GM12801 (cell line): ENCODE measurements around the gene GTF3A.

ENCODE experiments used
- CTCF ChIP-seq: IDR thresholded peaks from one replicate; pipeline ENCODE4 v1.5.1; 2011; ENCODE audit warnings: control low read depth; ENCODE audit not compliant: insufficient read length; ENCODE audit errors: extremely low read depth

The GTF3A gene

DNA sequence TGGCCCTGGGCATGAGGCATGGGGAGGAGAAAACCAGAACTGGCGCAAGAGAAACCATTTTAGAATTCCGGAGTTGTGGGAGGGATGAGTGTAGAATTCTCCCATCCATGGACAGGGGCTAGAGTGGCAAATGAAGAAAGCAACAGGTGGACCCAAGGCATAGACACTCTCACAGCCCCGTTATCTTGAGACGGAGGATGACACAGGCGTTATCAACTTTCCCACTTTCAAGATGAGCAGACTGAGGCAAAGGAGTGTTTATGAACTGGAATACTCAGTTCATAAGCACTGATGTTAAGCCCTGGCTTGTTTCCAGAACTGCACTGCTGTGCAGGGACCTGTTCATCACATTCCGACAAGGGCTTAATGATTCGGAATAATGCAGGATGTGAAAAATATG, 1.1 kb upstream of the GTF3A start:
- no peak for TF ChIP-seq CTCF

DNA sequence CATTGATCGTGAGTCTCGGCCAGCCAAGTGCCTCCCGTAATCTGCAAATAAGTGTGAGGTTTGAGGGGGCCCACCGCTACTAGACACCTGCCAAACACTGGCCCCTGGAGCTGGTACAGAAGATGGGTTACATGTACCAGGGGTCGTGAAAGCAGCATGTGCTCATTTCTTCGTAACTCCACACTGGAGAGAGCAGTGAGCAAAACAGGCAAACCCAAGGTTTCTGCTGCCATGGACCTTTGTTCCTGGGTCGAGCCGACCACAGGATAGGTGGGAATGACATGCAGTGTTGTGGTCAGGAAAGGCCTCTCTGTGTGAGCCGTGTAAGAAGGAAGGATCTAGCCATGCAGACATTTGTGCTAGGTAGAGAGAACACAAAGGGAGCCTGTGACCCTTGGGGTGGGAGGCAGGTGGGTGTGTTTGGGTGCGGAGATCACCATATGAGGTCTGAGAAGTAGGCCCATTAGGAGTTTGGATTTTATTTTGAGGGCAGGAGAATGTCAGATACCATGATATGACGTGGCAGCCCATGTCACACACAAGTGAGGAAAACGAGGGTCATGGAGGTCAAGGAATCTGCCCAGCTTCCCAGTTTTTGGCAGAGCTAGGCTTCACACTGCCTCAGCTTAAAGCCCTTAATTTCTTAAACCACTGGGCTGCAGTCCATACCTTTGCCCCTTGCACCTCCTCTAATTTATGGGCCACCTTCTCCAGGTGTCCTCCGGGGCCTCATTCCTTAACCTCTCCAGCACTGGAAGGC, 919 bp downstream of the GTF3A start:
- TF ChIP-seq CTCF: no peak

GRCh38 chr13:27425918-27426630, 1.7 kb downstream of the GTF3A start:
- TF ChIP-seq CTCF: no peak

- no peak for TF ChIP-seq CTCF
Measured at GRCh38 chr13:27427641-27428040, 3.2 kb downstream of the GTF3A start.

DNA sequence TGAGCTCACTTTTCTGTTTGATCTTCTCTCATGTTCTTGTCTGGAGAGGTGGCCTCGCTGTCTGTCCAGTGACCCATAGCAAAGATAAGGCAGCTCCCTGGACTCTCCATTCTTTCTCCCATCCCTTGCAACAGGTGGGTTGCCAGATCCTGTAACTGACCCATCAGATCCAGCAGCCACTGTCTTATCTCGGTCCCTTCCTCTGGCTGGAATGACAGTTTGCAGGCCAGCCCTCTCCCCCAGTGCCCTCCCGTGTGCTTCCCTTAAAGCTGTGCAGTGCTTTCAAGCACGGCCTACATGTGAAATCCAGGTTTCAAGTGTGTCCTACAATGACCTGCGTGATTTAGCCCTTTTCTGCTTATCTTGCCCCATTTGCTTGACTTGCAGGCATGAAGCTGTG, 3.7 kb downstream of the GTF3A start:
- no peak for TF ChIP-seq CTCF

DNA sequence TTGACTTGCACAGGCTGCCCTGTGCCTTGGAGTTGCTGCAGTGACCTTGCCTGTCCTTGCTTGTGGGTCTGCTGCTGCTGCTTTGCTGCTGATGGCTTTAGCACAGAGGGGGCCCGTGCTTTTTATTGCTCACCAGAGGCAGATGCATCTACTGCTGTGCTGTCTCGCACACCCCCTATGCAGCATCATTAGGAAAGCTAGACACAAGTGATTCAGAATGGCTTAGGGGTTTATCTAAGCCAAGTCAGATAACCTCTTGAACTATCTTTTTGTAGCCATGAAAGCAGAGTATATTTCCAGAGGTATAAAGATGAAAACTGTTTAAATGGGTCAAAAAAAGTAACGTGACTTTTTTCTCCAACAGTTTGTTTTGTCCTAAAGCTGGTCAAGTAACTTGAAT, 7.8 kb downstream of the GTF3A start:
- TF ChIP-seq CTCF: no peak

DNA sequence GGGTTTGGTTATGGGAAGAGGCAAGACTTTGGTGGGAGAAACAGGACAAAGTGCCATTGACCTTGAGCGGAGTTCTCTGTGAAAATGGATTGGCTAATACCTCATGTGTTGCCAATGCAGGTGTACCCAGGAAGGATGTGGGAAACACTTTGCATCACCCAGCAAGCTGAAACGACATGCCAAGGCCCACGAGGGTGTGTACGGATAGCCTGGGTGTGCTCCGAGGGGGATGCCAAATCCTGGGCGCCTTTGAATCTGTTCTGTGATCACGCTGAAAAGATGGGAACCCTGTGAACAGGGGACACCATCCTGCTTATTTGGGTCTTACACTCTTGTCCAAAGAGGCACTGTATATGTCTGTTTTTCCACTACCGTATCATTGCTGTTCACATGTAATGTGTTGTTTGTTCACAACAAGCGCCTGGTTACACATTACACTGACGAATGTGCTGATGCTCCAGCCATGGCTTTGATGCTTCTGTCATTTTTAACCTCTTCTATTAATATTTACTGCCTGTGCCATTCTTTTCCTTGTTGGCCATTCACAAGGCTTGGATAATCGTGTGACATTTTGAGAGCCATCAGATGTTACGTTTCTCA, 8.3 kb downstream of the GTF3A start:
- no peak for TF ChIP-seq CTCF
